Adrenal gland (tissue), 12 donors: ENCODE measurements around the gene CNOT2. TPM values are rescaled to one million over a fixed set of nuclear protein-coding genes. Genes with fewer than 3 reads are reported as not detected.

ENCODE experiments used
- DNase-seq, 7 donors: peaks; one replicate each; pipeline ENCODE4 v3.0.0-alpha.2; 2019 to 2020
- H3K27ac ChIP-seq, 5 donors: fragments of 200-600 bp; sonication (generic) in 4 of 5; 1 replicate in 3 of 5; 2 replicates in 2 of 5; pipeline versions ENCODE4 v1.5.1 to v1.8.0; 2016 to 2020; ENCODE audit warnings: mild to moderate bottlenecking in 1 of 5
- H3K27me3 ChIP-seq: fragments of 200-600 bp; 2 replicates; pipeline ENCODE4 v1.8.0; 2021
- H3K36me3 ChIP-seq, 2 donors: fragments of 200-600 bp; replicated peaks in 1 of 2; 1 replicate in 1 of 2; 2 replicates in 1 of 2; pipeline versions ENCODE4 v1.5.1 to v1.8.0; 2018 to 2022
- H3K4me1 ChIP-seq, 2 donors: fragments of 200-600 bp; replicated peaks in 1 of 2; 1 replicate in 1 of 2; 2 replicates in 1 of 2; pipeline versions ENCODE4 v1.5.1 to v1.8.0; 2018 to 2021
- H3K4me3 ChIP-seq, 4 donors: fragments of 200-600 bp; sonication (generic) in 3 of 4; one replicate each; pipeline ENCODE4 v1.5.1; 2016 to 2018
- H3K9me3 ChIP-seq, 3 donors: fragments of 200-600 bp; sonication (generic) in 1 of 3; replicated peaks in 1 of 3; 1 replicate in 2 of 3; 2 replicates in 1 of 3; pipeline versions ENCODE4 v1.5.1 to v1.8.0; 2016 to 2021
- POLR2A ChIP-seq, 2 donors: fragments of 450-650 bp; IDR thresholded peaks; one replicate each; pipeline ENCODE4 v1.6.1; 2017; ENCODE audit warnings: antibody characterized with exemption in 2 of 2, mild to moderate bottlenecking in 2 of 2, moderate library complexity in 1 of 2
- WGBS, 4 donors: extraction: QIAGEN DNeasy Blood & Tissue Kit in 2 of 4; methylation state at CpG; one replicate each; pipeline versions ENCODE4 v1.1.5 to v1.1.7; 2013 to 2017; 5-methylcytosine and 5-hydroxymethylcytosine counted together
- intact Hi-C, 2 donors: fragments of 100-400 bp; cut with DNase I; formaldehyde crosslinking; loops; one replicate each; pipeline versions ENCODE4 v1.14.1 to v1.15.0; 2022 to 2023
- polyA plus RNA-seq, 3 donors: library from polyadenylated mRNA; stranded (reverse); fragments of 200-250 nt in 2 of 3; fragments of 350-450 nt in 1 of 3; fragmentation: Illumina TruSeq in 1 of 3; extraction: RNeasy Lipid Tissue Mini Kit (QIAGEN cat#74804) in 1 of 3; gene quantifications; one replicate each; pipeline ENCODE4 v1.2.3, GENCODE V29; 2013 to 2014
- total RNA-seq, 9 donors: library from RNA; depleted of rRNA in 4 of 9; stranded (reverse); fragments of >200 nt in 4 of 9; fragments of 120-200 nt in 1 of 9; fragmentation: NEBNext Ultra II Directional in 1 of 9; extraction: Animal tissue kit (Norgen Biotek cat#: 25700) in 1 of 9; gene quantifications; one replicate each; pipeline versions ENCODE4 v1.1.0 to v1.2.4, GENCODE V29; 2013 to 2023
- TF ChIP-seq, protein P1 (sequence below), 6 experiments: fragments of 450-650 bp in 4 of 6; fragments of 200-600 bp in 2 of 6; sonication (generic) in 1 of 6; IDR thresholded peaks; 1 replicate in 5 of 6; 2 replicates in 1 of 6; pipeline versions ENCODE4 v1.5.1 to v1.8.0; 2016 to 2021; ENCODE audit warnings: antibody characterized with exemption in 6 of 6, mild to moderate bottlenecking in 2 of 6, moderate library complexity in 1 of 6
- donor health status: healthy with polysubstance abuse.
- donor health status: Bipolar disorder and iron deficiency.
- donor health status: DM: yes; HTN: yes; CAD: no.
- donor health status: DM: no; HTN: no; CAD: no.
- donor health status: DM: no; HTN: no; CAD: no.
- donor health status: DM: yes; HTN: yes; CAD: no.

The CNOT2 gene
- total and polyA plus RNA-seq, 12 donors = 33.4 to 127 (median 57.1) TPM

DNA sequence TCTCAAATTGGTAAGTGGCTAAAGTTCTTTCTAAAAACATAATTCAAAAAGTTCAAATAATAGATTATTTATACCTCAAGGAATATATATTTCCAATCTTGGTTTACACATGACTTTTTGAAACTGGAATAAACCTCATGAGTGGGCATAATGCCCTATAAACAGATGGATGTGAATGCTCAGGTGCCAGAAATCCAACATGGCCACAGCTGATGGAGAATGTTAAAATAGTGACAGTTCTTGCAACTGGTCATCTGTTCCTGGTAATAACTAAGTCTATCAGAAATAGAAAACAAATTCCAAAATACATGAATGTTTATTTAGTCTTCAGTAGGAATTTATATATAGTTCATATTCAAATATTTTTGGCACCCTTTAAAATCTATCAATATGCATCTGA, 21.6 kb upstream of the CNOT2 start:
- H3K27ac ChIP-seq = no peak overlapping the region
- peaks cover 0 to 6% (median 0%) of the 10 kb centered on the region in 3 donors for H3K9me3 ChIP-seq
- no peak overlapping the region for H3K4me3 ChIP-seq
- TF ChIP-seq POLR2A (IDR thresholded peaks at IDR 0.05) = no peak
- TF ChIP-seq, protein P1, sequence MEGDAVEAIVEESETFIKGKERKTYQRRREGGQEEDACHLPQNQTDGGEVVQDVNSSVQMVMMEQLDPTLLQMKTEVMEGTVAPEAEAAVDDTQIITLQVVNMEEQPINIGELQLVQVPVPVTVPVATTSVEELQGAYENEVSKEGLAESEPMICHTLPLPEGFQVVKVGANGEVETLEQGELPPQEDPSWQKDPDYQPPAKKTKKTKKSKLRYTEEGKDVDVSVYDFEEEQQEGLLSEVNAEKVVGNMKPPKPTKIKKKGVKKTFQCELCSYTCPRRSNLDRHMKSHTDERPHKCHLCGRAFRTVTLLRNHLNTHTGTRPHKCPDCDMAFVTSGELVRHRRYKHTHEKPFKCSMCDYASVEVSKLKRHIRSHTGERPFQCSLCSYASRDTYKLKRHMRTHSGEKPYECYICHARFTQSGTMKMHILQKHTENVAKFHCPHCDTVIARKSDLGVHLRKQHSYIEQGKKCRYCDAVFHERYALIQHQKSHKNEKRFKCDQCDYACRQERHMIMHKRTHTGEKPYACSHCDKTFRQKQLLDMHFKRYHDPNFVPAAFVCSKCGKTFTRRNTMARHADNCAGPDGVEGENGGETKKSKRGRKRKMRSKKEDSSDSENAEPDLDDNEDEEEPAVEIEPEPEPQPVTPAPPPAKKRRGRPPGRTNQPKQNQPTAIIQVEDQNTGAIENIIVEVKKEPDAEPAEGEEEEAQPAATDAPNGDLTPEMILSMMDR (IDR thresholded peaks at IDR 0.05) = no peak
- no peak for DNase-seq
- no peaks in the 10 kb centered on the region for H3K36me3 ChIP-seq
- peaks cover 0 to 5% of the 10 kb centered on the region in 2 donors for H3K4me1 ChIP-seq
- H3K27me3 ChIP-seq = no peaks in the 10 kb centered on the region
- intact Hi-C loops = no loop called here

DNA sequence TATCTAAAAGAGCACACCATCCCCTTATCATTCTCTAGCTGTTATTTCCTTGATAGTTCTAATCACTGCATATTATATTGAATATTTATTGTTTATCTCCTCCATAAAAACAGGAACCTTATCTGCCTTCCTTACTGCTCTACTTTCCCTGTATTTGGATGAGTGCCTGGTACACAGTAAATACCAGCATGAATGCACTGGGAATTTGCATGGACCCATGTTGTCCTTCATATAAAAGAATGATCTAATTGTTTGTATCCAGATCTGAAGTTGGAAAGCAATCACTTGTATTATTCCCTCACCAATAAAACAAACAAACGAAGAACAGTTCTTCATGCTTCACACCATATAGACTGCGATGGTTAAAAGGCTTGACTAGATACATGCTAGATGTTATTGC, 15.3 kb upstream of the CNOT2 start:
- WGBS, 4 donors = 92 to 97% (median 96%) methylated on average over 2 of the region's 2 CpGs
- Histone ChIP-seq H3K9me3 (peaks cover 0 to 6% (median 0%) of the 10 kb centered on the region in 3 donors), H3K27ac (no peak overlapping the region), H3K36me3 (no peaks in the 10 kb centered on the region), H3K4me3 (no peak overlapping the region), H3K4me1 (peaks cover 0 to 5% of the 10 kb centered on the region in 2 donors), H3K27me3 (no peaks in the 10 kb centered on the region)
- intact Hi-C loops = no loop called here
- TF ChIP-seq POLR2A (IDR thresholded peaks at IDR 0.05) = no peak
- TF ChIP-seq, protein P1 (IDR thresholded peaks at IDR 0.05) = no peak
- no peak for DNase-seq

DNA sequence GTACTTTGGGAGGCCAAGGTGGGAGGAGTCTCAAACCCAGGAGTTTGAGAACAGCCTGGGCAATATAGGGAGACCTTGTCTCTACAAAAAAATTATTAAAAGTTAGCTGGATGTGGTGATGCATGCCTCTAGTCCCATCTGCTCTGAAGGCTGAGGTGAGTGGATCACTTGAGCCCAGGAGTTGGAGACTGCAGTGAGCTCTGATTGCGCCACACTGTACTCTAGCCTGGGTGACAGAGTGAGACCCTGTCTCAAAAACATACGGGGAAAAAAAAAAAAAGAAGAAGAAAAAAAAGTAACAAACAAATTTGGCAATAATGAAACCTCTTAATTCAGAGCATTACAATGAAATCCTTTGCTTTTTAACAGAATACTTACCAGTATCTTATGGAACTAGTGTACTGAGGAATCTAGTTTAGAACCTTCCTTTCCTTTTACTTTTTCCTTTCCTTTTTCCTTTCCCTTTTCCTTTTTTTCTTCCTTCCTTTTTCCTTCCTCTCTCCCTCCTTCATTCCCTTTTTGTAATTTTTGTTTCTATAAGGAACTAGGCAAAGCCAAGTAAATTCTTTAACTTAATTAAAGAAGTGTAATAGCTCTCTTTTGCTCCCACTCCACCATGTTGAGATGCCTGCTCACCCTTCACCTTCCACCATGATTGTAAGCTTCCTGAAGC, 12.2 kb upstream of the CNOT2 start:
- H3K27ac ChIP-seq = no peak overlapping the region
- H3K9me3 ChIP-seq = peaks cover 0 to 2% (median 0%) of the 10 kb centered on the region in 3 donors
- no peak overlapping the region for H3K4me3 ChIP-seq
- no peaks in the 10 kb centered on the region for H3K27me3 ChIP-seq
- no peak for TF ChIP-seq POLR2A (IDR thresholded peaks at IDR 0.05)
- TF ChIP-seq, protein P1 (IDR thresholded peaks at IDR 0.05) = no peak
- intact Hi-C loops = no loop called here
- DNase-seq = no peak
- 81 to 86% (median 83%) methylated on average over 2 of the region's 2 CpGs for WGBS, 4 donors
- no peaks in the 10 kb centered on the region for H3K36me3 ChIP-seq
- H3K4me1 ChIP-seq = no peaks in the 10 kb centered on the region

DNA sequence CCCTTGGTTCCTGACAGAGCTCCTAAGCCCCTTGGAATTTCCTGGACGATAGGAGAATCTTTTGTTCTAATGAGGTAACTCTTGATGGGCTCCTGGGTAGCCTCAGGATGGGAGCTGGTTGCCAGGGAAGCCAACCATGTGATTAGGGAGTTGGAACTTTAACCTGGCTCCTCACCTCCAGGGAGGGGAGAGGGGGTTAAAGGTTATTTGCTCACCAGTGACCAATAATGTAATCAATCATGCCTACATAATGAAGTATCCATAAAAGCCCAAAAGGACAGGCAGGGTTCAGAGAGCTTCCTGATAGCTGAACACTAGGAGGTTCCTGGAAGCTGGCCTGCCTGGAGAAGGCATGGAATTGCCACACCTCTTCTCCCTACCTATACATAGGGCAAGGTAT, 6.2 kb upstream of the CNOT2 start:
- peaks cover 0 to 12% of the 10 kb centered on the region in 2 donors for H3K36me3 ChIP-seq
- H3K27ac ChIP-seq = no peak overlapping the region
- H3K9me3 ChIP-seq = no peaks in the 10 kb centered on the region
- DNase-seq = no peak
- 69 to 83% (median 76%) methylated on average over 1 of the region's 1 CpG for WGBS, 4 donors
- TF ChIP-seq POLR2A (IDR thresholded peaks at IDR 0.05) = no peak
- TF ChIP-seq, protein P1 (IDR thresholded peaks at IDR 0.05) = no peak
- H3K27me3 ChIP-seq = no peaks in the 10 kb centered on the region
- no peak overlapping the region for H3K4me3 ChIP-seq
- H3K4me1 ChIP-seq = peaks cover 0 to 8% of the 10 kb centered on the region in 2 donors
- intact Hi-C loops = no loop called here
